ENCODE results near the gene LUZP2.

GRCh38 chr11:24685821-24686220 lies 189.0 kb downstream of the LUZP2 start:
- no peak for TF ChIP-seq CTCF (IDR thresholded peaks at IDR 0.05)
- TF ChIP-seq POLR2A (IDR thresholded peaks at IDR 0.05): no peak
- no peak for TF ChIP-seq EP300 (IDR thresholded peaks at IDR 0.05)

Measured in tibial nerve (tissue), 4 donors.